Activated CD4-positive, CD25-positive, alpha-beta regulatory T cell (primary cell): ENCODE measurements around the gene CCNK.

Experiments used
- DNase-seq, 4 experiments: peaks; one replicate each; lab custom pipeline; 2025; lab: John Stamatoyannopoulos, UW

Gene CCNK

DNA sequence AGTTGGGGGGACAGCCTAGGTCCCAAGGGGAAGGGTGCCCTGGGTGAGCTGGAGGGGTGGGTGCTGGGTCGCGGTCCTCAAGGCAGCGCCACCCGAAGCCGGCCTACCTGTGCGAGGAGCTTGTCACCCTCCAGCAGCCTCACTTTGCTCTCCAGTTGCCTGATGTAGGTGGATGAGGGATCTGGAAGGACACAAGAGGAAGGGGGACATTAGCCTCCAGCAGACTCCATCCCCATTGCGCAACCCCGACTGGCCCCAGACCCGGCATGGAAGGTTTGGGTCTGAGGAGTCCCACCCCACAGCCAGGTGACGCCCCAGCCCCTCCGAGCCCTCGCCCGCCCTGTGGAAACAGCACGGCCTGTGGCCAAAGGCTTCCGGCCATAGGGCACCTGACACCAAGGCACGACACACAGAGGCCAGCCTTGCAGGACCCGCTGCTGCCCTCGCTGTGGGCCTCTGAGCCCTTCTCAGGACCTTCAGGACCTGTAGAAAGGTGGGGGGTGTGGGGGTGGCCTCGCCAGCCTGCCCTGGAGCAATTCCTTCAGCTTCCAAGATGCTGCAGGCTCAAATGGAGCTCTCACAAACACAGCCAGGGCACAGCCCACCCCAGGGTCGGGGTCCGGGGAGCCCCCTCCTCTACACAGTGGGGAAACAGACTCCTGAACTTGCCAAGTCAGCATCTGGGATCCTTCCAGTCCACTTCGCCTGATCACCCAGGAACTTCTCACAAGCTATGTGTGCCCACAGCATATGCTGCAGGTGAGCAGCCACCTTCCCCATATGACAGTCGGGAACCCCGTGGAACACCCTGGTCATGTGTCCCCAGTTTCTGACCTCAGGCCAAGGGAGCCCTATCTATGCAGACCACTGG, 54.9 kb downstream of the CCNK start:
- no peak for DNase-seq

DNA sequence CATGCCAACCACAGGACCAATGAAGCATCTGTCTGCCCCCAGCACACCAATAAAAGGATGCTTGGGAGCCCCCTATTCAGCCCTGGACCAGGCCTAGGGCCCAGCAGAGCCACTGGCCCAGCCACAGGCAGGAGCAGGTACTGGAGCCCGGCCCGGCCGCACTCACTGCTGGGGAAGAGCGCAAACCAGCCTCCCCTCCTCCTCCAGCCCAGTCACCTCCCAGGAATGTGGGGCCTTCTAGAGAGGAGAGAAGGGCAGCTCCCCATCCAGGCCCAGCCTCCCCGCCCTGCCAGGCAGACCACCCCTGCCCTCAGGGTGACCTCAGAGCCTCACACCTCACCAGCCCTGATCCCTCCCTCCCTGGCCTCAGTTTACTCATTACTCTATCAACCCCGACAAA, 56.2 kb downstream of the CCNK start:
- no peak for DNase-seq

DNA sequence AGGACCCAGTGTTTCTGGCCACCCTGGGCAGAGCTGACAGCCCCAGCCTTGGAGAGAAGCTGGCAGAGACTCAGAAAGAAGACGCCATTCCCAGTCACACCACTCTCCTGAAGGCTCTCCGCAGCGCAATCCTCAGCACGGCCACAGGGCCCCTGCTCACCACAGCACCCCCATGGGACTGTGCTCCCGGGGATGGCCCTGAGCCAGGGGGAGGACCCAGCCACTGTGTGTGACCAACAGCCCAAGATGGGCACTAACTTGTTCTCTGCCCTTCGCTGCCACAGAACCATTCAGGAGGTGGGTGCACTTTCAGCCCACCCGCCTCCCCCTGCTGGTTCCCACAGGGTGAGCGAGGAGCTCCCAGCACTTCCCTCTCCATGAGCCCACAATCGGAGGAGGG, 57.1 kb downstream of the CCNK start:
- DNase-seq = no peak

DNA sequence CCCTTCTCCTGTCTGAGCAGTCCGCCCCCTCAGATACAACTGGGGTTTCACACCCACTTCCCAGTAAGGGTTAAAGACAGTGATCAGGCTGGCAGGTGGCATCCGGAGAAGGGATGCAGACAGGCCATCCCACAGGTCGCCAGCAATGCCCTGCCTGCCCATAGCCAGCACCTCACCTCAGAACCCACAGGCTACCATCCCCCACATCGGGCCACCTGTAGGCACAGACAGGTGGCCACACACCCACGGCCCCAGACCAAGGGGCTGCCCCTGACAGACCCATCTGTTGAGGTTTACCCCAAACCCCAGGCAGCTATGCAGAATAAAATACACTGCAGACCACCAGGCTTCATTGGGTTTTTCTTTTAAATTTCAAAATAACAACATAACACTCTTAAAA, 57.5 kb downstream of the CCNK start:
- no peak for DNase-seq

DNA sequence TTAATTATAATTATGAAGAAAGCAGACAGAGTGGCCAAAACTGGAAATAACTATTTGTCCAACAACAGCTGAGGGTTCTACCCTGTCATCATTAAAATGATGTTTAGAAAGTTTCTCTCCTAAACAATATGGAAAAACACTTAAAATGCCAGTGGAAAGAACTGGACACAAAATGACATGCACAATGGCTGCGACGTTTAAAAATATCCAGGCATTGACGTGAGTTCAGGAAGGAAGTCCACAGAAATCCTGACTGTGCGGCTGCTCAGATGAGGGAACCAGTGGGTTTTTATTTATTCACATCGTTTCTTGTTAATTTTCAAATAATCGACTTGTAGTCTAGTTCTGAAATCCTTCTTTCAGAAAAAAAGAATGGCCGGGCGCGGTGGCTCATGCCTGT, 58.3 kb downstream of the CCNK start:
- DNase-seq = no peak

DNA sequence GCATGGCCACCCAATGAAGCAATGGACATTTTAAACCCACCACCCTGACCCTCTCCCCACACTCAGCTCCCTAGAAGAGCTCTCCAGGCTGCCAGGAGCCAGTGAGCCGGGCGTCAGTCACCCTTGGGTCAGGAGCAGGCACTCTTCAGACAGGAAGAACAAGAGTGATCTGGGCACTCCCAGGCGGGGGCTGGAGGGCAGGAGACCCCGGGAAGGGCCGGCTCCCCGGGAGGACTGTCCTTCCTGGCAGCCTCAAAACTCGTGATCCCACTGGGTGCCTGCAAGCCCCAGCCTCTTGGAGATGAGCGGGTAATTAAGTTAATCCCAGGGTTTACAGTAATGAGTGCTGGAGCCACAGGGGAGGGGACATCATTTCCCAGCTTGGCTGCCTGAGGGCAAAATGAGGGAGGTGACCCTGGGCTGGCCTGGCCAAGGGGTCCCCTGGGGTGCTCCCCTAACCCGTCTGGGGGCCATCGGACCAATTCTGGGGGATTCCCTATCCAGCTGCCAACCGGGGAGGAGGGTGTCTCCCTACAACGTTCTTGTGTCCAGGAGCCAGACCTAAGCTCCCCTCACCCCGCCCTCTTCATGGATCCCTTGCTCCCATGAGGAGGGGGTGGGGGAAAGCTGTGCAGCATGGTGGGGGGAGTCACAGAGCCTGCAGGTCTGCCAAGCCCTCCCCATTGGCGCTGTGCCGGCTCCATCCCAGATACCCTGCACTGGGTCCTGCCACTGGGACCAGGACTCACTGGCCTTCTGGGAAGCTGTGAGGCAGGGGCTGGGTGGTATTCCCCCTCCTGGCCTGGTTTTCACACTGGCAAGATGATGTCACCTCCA, 59.2 kb downstream of the CCNK start:
- DNase-seq = no peak

DNA sequence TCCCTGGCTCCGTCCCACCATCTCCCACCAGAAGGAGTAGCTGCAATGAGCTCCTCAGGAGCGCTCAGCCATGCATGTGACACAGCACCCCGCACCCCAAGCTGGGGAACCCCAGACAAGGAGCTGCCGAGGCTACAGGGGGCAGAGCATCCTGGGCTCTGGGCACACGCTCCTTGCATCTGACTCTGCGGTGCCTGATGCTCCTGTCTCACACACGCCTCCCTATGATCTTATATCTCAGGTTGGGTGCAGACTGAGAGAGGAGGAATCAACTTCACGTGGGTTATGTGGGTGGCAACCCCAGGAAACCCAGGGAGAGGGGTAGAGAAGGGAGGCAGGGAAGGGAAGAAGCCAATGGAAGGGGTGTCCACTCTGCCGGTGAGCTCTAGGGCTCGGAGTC, 60.0 kb downstream of the CCNK start:
- no peak for DNase-seq

DNA sequence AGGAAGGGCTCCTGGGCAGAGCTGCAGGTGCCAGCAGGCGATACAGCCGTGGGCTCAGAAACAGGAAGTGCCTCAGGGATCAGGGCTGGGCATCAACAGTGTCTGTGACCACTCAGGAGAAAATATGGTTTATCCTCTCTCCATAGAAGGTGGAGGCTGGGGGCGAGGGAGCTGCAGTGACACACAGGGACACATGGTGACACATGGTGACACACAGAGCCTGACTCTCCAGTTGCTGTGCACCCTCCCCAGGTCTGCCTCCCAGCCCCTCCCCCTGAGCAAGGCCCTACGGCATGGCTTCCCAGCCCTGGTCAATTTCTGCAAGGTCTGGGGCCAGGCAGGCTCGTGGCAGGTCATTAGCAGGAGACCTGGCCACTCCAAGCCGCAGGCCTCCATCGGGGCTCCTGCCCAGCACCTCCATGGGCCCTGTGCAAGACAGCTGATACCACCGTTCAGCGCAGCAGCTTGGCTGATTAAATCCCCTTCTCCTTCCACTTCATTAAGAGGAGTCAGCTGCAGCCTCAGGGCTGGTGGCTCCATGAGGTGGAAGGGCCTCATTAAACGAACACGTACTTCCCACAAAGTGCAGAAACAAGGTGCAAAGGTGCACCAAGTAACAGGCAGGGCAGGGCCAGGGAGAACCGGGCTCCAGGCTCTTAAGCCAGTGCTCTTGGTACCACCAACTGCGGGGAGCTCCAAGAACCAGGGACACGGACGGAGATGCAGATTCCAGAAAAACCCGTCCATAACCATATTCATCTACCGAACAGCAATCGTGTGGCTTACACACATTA, 60.7 kb downstream of the CCNK start:
- DNase-seq = no peak

DNA sequence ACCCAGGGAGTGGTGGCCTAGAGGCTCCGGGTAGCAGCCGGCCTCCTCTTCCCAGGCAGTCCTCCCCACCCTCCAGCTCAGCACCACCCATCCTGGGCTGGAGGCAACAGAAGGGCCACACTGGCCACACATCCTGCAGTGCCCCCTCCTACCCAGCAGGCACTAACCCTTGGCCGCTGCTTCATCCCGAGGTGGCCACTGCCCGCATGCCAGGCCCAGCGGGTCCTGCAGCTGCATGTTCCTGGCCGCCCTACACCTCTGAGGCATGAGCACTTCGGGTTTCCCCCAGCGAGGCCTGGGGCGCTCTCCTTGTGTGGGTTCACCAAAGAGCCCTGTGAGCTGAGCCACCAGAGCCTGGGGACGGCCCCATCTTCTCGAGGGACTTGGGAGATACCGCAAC, 61.4 kb downstream of the CCNK start:
- no peak for DNase-seq

DNA sequence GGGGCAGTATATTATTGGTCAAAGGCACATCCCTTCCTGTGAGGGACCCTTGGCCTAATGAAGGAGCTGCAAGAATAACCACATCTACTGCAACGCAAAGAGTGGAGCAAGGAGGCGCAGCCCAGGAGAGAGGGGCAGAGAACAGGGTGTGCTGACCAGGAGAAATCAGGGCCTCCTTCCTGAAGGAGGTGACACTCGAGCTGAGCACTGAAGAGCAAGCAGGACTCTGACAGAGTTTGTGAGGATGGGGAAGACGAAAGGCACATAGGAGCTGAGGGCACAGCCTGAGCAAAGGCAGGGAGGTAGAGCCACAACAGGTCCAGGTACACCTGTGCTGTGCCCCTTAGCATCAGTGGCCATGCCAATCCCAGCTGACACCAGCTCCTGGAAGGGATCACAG, 62.2 kb downstream of the CCNK start:
- DNase-seq = no peak

DNA sequence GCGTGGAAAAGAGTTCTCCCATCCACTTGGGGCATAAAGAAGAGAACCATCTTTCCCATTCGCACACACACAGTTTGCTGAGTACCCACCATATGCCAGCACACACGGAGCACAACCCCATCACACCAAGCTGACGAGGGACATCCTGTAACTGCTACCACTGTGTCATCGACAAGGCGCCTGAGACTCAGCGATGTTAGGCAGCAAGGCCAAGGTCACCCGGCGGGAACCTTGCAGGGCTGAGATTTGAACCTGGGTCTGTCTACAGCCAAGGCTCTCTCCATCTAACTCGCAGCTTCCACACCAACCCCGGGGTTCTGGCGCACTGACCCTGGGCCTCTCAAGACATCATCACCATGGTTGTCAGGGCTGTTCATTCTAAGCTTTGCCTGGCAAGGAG, 62.8 kb downstream of the CCNK start:
- DNase-seq = no peak

DNA sequence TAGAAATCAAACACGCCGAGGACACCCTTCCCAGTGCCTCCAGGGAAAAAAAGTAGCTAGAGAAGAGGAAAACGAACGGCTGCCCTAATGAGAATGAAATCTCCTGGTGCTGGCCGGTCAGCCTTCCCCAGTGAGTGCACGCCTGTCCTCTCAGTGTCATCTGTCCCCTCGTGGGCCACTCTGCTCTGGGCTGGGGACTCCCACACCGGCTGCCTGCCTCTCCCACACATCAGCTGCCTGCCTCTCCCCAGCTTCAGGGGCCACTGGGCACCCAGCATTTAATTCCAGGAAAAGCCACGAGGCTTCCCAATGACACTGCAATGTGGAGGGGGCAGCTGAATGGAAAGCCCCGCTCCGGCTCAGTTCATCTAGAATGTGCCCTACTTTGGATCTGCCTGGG, 63.8 kb downstream of the CCNK start:
- DNase-seq = no peak

DNA sequence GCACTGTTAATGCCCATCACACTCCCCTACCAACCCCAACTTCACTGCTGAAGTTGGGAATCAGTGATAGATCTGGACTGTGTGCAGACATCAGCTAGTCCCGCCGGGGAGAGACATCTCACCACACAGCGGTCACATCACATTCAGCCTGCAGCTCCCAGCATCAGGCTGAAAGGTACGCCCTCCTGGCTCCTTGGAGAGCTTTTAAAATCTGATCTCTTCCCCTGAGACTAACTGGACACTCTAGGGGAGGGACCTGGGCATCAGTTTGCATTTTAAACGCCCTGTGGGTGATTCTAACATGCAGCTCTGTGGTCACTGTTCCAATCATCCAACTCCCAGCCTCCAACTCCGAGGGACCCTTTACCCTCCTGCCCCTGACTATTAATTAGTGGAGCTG, 64.4 kb downstream of the CCNK start:
- DNase-seq = no peak

DNA sequence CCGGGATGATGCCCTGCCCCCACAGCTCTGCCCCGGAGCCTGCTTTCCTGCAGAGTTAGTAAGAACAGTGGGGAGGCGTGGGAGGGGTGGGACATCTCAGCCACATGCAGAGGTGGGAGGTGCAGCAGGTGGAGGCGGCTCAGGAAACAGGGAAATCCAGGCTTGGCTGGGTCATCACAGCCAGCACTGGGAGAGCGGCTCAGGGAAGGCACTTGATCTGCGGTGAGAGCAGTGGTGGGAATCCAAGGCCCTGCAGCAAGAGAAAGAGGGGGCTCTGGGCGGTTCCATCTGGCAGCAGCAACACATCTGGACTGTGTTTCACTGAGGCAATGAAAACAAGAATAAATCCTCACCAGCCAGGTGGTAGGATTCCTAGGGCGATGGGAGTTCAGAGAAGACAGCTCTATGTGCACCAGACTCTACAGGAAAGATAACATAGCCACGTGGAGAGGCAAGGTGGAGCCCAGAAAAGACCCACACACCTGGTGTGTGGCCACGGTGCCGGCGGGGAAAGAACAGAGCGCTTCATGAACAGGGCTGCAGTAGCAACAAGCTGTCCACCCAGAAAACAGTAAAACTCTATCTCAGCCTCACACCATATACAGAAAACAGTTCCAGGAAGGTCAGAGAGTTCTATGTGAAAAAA, 65.1 kb downstream of the CCNK start:
- no peak for DNase-seq

DNA sequence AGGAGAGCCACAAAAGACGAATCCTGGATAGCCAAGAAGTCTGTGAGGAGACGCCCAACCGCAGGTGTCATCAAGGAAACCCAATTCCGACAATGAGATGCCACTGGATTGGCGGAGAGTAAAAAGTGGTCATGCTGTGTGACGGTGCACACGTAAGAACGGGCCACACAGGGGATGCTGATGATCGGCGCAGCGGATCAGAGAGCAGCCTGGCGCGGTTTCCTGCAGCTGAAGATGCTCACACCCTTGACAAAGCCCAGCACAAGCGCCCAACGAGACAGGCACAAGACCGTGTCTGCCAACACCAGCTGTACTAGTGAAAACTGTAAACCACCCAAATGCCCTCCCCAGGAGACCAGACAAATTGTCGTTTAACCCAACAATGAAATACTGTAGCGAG, 67.0 kb downstream of the CCNK start:
- no peak for DNase-seq

DNA sequence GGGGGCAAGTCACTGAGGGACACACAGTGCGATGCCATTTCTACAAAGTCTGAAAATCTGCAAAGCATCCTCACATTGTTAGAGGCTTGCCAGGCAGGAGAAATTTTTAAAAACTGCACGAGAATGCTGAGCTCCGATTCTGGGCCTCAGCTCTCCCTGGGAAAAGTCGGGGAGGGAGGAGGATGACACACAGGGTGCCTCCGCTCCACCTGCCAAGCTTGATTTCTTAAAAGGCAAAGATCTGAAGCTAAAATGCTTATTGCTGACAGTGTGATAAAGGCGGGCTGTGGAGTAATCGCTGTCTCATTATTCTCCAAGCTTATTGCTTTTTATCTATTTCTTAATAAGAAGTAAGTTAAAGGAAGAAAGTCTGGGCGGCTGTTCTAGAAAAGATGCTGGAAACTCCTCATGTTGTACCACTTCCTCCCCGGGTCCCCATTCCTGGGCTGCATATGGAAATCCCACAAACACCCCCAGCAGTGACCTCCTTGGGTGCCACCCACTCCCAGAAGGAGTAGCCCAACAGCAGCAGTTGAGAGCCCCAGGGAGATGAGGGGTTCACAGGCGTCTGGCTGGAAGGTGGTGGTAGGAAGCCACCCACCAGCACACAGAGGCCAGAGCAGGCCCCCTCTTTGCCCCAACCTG, 67.8 kb downstream of the CCNK start:
- DNase-seq = no peak

DNA sequence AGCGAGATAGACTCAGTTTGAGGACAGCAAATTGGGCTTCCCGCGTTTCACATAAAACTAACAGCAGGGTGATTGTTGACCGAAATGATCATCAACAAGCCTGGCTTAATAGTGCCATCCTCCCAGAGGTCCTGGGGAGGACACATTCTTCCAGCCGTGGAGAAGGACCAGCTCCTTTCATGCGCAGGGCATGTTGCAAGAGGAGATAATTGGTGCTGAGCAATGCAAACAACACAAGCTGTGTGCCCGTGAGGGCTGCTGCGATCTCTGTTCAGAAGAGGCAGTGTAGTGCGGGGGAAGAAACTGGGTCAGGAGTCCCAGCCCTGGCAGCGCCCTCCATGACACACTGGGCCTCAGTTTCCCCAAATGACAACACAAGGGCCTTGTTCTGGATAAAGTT, 68.5 kb downstream of the CCNK start:
- DNase-seq = no peak

DNA sequence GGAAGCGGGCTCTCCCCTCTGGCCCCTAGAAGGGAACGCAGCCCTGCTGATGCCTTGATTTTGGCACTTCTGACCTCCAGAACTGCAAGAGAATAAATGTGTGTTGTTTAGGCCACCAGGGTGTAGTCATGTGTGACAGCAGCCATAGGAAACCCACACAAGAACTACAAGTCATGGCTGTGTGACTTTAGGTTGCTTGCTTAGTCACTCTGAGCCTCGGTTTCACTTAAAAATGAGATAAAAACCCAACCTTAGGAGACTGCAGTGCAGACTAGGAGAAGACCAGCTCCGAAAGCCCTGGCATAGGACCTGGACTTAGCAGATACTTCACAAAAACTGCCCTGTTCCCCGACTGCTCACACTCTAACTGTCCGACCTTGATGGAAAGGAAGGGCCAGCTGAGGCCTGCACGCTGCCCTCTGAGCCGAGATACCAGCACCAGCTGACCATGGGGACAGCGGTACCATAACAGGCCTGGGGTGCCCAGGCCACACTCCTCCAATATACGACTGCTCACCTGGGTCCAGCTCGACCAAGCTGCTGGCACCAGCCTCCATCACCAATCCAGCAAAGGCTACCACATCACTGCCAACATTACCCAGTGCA, 69.3 kb downstream of the CCNK start:
- DNase-seq = no peak

DNA sequence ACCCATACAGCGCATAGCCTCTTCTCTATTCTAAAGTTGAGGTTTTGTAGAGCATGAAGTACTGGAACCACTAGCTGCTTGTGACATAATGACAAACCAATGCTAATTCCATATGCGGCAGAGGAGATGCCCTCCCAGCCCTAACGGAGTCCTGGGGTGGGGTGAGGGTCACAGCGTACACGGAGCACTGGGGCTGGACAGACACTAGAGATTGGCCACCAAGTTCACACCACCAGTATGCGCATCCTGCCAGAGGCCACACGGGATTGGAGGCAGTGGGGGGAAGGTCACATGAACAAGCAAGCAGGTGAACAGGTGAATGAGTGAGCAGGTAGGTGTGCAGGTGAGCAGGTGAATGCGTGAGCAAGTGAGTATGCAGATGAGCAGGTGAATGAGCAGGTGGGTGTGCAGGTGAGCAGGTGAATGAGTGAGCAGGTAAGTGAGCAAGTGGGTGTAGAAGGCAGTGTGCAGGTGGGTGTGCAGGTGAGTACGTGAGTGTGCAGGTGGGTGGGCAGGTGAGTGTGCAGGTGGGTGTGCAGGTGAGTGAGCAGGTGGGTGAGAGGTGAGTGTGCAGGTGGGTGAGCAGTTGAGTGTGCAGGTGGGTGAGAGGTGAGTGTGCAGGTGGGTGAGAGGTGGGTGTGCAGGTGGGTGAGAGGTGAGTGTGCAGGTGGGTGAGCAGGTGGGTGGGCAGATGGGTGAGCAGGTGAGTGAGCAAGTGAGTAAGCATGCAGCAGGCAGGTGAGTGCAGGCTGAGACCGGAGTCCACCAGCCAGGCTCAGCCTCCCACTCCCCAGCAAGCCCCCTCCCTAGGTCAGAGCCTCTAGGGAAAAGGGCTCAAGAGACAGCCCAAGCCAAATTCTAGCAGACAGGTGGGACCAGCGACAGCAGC, 70.1 kb downstream of the CCNK start:
- no peak for DNase-seq

DNA sequence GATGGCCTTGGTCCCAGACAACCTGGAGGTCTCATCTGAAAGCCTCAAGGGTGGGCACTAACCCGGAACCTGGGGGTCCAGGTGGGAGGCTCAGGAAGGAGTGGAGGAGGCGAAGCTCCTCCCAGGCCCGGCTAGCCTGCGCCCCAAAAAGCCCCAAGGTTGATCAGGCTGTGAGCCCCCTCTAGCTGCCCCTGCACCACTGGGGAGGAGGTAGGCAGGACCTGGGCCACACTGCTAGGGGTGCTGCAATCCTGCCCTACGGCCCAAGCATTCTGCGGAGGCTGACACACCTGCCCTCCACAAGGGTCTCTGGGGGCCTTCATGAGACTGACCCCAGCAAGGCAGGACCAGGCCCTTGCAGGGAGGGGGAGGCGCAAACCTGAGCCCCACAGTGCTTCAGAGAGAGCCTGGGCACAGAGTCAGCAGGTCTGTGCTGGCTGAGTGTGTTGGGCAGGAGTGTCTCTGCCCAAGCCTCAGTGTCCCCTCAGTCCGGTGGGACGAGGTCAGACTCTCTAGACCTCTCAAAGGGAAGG, 70.9 kb downstream of the CCNK start:
- no peak for DNase-seq
